ENCODE measurements around the gene ANKRD63. TPM values are rescaled to one million over a fixed set of nuclear protein-coding genes. Genes with fewer than 3 reads are reported as not detected.

ANKRD63 gene
- total and polyA plus RNA-seq, 2 of the 8 experiments (the other 6 are each of a cell fraction or from before 2014, with no cell fraction given), result 0.18 to 0.26 TPM

- no peaks in the 10 kb centered on the region for H3K79me2 ChIP-seq (ENCODE audit: control insufficient read depth in 1 of 2, insufficient read depth in 2 of 2, low read length in 2 of 2)
- no peak overlapping the region for H3K56ac ChIP-seq (replicated peaks; ENCODE audit: insufficient read length, low read depth, low read length)
- no peak overlapping the region for H4K91ac ChIP-seq (replicated peaks; ENCODE audit: insufficient read length, low read length)
- no peak overlapping the region for H2BK20ac ChIP-seq (ENCODE audit: low read length)
- H2BK12ac ChIP-seq (ENCODE audit: low read depth, low read length), result no peak overlapping the region
- H3K79me1 ChIP-seq (ENCODE audit: low read depth, low read length), result no peaks in the 10 kb centered on the region
- no peak overlapping the region for H2BK15ac ChIP-seq (ENCODE audit: low read length)
- no peak overlapping the region for H3K27ac ChIP-seq (ENCODE audit: low read depth, low read length)
- H3K14ac ChIP-seq (ENCODE audit: insufficient read length), result no peak overlapping the region
- FAIRE-seq, result no peak
- H3K18ac ChIP-seq (ENCODE audit: extremely low read depth, low read length), result no peak overlapping the region
- H3K27me3 ChIP-seq (replicated peaks in 1 of 4; ENCODE audit: control insufficient read depth in 3 of 4, extremely low read depth in 1 of 4, insufficient read depth in 3 of 4, low read length in 3 of 4), result peaks cover 5 to 18% (median 12%) of the 10 kb centered on the region in 4 experiments; a peak in 6 of 7 replicates
- H4K8ac ChIP-seq (ENCODE audit: extremely low read depth, insufficient read depth, low read length), result no peak overlapping the region
- no peak overlapping the region for H3K4ac ChIP-seq (replicated peaks; ENCODE audit: insufficient read length, low read depth, low read length)
- H4K5ac ChIP-seq (ENCODE audit: insufficient read length, low read depth, low read length), result no peak overlapping the region
- DNase-seq (ENCODE audit: low read depth in 1 of 2, low spot score in 2 of 2), result no peak
- H3K23ac ChIP-seq (ENCODE audit: insufficient read length), result no peak overlapping the region
- H4K20me1 ChIP-seq (replicated peaks in 1 of 2; ENCODE audit: control insufficient read depth in 1 of 2, insufficient read depth in 2 of 2, low read length in 2 of 2), result no peaks in the 10 kb centered on the region
- no peak overlapping the region for H3K4me3 ChIP-seq (ENCODE audit: extremely low read depth in 1 of 4, insufficient read depth in 2 of 4, low read depth in 3 of 4, low read length in 4 of 4)
- 83% methylated on average over 12 of the region's 12 CpGs; no CpG with 5 or more reads in 1 of the 2 experiments for WGBS, 2 experiments (ENCODE audit: extremely low coverage in 1 of 2, insufficient coverage in 1 of 2, insufficient read length in 1 of 2, insufficient replicate concordance in 2 of 2, low coverage in 1 of 2, low lambda C conversion rate in 2 of 2, missing lambda C conversion rate in 1 of 2)
- no peak overlapping the region for H2AK5ac ChIP-seq (ENCODE audit: low read depth, low read length)
- CTCF ChIA-PET (ENCODE audit: partially characterized antibody), result interaction anchor here (0.9 to 46.3 kb wide), 8 partner anchors 18 to 141 kb away, joined by 3 to 1340 read pairs (median 4); no protein-coding TSS in a partner anchor
- no peak overlapping the region for H2BK5ac ChIP-seq (ENCODE audit: low read depth, low read length)
- H3K36me3 ChIP-seq (ENCODE audit: control insufficient read depth in 2 of 4, insufficient read depth in 4 of 4, low read length in 3 of 4), result no peaks in the 10 kb centered on the region
- no peaks in the 10 kb centered on the region for H3K9me3 ChIP-seq (ENCODE audit: insufficient read depth in 2 of 2, low read depth in 1 of 2, low read length in 1 of 2)
- peaks cover 0 to 14% (median 13%) of the 10 kb centered on the region in 4 experiments; a peak in 5 of 7 replicates for H3K4me1 ChIP-seq (replicated peaks in 1 of 4; ENCODE audit: control insufficient read depth in 3 of 4, insufficient read depth in 4 of 4, low read length in 3 of 4)
- TF ChIP-seq BRCA1 (IDR thresholded peaks at IDR 0.05; ENCODE audit: low read depth, low read length) (no peak), CEBPB (IDR thresholded peaks at IDR 0.05; ENCODE audit: low read depth, low read length) (no peak), POLR2A (IDR thresholded peaks at IDR 0.05; ENCODE audit: control extremely low read depth in 1 of 2, low read depth in 2 of 2, low read length in 2 of 2) (no peak), USF2 (IDR thresholded peaks at IDR 0.05; ENCODE audit: low read length) (no peak), PHF8 (conservative IDR thresholded peaks at IDR 0.05; ENCODE audit: low read depth, low read length) (no peak), SRF (IDR thresholded peaks at IDR 0.05; ENCODE audit: low read depth, low read length) (no peak), KDM5A (IDR thresholded peaks at IDR 0.05; ENCODE audit: low read length) (no peak), MAX (IDR thresholded peaks at IDR 0.05) (no peak), EGR1 (IDR thresholded peaks at IDR 0.05; ENCODE audit: borderline replicate concordance, low read depth, low read length) (no peak), NANOG (IDR thresholded peaks at IDR 0.05; ENCODE audit: insufficient read depth, low read depth, low read length, poor library complexity, severe bottlenecking) (no peak), CHD1 (IDR thresholded peaks at IDR 0.05; ENCODE audit: low read depth, low read length) (no peak)
- no peak overlapping the region for H3K4me2 ChIP-seq (ENCODE audit: insufficient read depth in 1 of 2, low read depth in 2 of 2, low read length in 2 of 2)
- POLR2A ChIA-PET (ENCODE audit: partially characterized antibody), result interaction anchor here (0.8 to 6.7 kb wide), 7 partner anchors 7 to 91 kb away, joined by 3 to 47 read pairs (median 3); partner anchors contain the start of gene PAK6
- H2BK120ac ChIP-seq (replicated peaks; ENCODE audit: low read depth, low read length), result no peak overlapping the region
- no peak overlapping the region for H2AFZ ChIP-seq (ENCODE audit: low read length)
- no peak overlapping the region for H3K9ac ChIP-seq (replicated peaks in 1 of 4; ENCODE audit: extremely low read depth in 1 of 4, low read depth in 3 of 4, low read length in 3 of 4)
- H3K23me2 ChIP-seq (ENCODE audit: low read depth, low read length), result peaks cover 1% of the 10 kb centered on the region; the same call in 1 of the 2 replicates
Observed at GRCh38 chr15:40247406-40247971, 35.4 kb downstream of the ANKRD63 start.

Data from H1 (cell line).